HUDEP-2 (cell line): ENCODE data around the gene LUC7L3.
"Not testable (repeated sequence)": the region's sequence is repeated elsewhere in the genome, so short reads cannot be mapped to it uniquely, and the experiment has no call there.

ENCODE experiments used
- DNase-seq, 76 experiments: peaks; one replicate each; lab custom pipeline; 2025; ENCODE audit not compliant: unreplicated experiment in 76 of 76; lab: John Stamatoyannopoulos, UW

The LUC7L3 gene, protein sequence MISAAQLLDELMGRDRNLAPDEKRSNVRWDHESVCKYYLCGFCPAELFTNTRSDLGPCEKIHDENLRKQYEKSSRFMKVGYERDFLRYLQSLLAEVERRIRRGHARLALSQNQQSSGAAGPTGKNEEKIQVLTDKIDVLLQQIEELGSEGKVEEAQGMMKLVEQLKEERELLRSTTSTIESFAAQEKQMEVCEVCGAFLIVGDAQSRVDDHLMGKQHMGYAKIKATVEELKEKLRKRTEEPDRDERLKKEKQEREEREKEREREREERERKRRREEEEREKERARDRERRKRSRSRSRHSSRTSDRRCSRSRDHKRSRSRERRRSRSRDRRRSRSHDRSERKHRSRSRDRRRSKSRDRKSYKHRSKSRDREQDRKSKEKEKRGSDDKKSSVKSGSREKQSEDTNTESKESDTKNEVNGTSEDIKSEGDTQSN

DNA sequence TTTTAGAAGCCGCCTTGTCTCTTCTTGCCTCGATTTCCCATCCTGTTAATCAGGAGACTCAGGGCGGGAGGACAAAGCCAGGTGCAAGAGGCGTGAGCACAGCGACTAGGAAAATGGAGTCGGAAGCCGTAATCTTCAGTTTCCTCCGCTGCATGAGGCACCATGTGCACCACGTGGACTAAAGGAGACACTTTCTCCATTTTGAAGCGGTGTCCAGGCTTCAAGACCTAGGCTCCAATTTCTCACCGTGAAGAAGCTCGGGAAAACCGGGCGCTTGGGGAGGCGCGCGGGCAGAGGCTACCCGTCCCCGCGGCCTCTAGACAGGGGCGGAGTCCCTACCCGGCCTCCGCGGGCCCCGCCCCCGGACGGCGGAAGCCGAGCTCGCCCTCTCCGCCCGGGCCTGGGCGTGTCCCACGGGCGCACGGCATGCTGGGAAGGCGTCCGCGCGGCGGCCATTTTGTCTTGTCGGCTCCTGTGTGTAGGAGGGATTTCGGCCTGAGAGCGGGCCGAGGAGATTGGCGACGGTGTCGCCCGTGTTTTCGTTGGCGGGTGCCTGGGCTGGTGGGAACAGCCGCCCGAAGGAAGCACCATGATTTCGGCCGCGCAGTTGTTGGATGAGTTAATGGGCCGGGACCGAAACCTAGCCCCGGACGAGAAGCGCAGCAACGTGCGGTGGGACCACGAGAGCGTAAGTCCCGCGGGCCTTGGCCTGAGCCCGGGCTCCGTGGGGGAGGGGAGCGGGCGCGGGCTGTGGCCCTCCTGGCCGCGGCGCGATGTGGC, at the start of gene LUC7L3:
Gene LUC7L3 (plus strand): TSS at position 460 of the 780 bp plus-strand sequence. CDS start 130 bp downstream, at position 590.
- peak in 75 of 76 experiments; percentile 36 to 96 (median 86) for DNase-seq

DNA sequence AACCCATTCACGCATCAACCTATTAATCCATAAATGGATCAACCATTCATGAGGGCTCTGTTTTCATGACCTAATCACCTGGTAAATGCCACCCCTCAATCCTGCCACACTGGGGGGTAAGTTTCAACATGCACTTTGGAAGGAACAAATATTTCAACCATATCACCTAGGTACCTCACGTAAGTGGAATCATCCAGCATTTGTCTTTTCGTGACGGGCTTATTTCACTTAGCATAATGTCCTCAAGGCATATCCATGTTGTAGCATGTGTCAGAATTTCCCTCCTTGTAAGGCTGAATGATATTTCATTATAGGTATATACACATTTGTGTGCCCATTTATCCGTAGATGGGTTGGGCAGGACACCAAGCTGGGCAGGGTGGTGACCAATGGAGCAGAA, 47.3 kb upstream of the LUC7L3 start:
- no peak for DNase-seq

DNA sequence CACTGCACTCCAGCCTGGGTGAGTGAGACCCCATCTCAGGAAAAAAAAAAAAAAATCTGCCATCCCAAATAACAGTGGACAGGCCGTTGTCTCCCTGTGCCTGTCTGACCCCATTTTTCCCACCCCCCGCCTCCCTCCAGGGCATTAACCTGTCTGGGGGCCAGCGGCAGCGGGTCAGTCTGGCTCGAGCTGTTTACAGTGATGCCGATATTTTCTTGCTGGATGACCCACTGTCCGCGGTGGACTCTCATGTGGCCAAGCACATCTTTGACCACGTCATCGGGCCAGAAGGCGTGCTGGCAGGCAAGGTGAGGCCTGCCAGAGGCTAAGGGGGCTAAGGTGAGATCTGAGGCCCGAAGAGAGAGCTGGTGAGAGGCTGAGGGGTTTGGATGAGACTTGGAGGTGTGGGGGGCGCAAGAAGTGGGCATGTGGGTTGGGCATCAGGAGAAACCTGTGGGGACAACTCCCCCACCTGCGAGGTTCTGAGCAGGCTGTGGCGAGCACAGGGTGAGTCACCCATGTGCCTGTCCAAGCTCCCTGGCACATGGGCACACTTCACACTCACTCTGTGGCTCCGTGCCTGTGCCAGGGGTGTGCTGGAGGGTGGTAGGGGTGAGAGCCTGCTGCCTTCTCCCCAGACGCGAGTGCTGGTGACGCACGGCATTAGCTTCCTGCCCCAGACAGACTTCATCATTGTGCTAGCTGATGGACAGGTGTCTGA, 46.4 kb upstream of the LUC7L3 start:
- DNase-seq = no peak

DNA sequence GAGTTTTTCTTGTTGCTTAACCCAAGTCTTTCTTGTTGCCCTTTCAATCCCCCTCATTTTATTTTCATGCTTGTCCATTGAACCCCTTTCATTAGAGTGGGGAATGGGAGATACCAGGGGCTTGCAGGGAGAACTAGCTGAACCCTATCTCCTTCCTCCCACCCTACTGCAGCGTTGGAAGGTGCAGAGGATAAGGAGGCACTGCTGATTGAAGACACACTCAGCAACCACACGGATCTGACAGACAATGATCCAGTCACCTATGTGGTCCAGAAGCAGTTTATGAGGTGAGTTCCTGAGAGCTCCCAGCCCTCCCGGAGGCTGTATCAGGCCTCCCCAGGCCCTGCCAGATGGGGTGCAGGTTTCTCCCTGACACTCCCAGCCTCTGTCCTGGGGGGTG, 44.2 kb upstream of the LUC7L3 start:
- no peak for DNase-seq

DNA sequence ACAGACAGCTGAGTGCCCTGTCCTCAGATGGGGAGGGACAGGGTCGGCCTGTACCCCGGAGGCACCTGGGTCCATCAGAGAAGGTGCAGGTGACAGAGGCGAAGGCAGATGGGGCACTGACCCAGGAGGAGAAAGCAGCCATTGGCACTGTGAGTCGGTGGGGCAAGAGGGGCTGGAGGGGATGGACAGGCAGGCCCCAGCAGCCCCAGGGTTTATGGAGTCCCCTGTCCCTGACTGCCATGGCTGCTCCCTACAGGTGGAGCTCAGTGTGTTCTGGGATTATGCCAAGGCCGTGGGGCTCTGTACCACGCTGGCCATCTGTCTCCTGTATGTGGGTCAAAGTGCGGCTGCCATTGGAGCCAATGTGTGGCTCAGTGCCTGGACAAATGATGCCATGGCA, 43.8 kb upstream of the LUC7L3 start:
- DNase-seq = no peak

DNA sequence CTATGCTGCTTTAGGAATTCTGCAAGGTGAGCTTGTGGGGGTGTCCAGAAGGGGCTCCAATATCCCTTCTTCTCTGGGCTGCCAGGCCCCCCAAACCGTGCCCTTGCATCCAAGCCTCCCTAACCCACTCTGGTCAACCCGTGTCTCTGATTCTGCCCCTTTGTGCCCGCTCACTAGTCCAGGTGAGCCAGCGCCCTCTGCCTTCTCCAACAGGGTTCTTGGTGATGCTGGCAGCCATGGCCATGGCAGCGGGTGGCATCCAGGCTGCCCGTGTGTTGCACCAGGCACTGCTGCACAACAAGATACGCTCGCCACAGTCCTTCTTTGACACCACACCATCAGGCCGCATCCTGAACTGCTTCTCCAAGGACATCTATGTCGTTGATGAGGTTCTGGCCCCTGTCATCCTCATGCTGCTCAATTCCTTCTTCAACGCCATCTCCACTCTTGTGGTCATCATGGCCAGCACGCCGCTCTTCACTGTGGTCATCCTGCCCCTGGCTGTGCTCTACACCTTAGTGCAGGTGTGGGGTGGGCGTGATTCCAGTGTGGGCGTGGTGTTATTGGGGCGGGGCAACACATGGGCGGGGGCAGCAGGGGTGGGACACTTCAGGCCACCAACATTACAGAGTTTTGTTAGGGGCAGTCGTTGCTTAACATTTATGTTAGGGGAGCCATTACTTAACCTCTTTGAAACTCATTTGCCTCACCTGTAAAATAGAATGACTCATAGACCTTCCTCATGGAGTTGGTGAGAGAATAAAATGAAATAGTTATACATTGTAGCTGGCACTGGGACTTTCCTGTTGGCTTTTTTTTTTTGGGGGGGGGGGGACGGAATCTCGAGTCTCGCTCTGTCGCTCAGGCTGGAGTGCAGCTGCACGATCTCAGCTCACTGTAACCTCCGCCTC, 43.1 kb upstream of the LUC7L3 start:
- DNase-seq = no peak

DNA sequence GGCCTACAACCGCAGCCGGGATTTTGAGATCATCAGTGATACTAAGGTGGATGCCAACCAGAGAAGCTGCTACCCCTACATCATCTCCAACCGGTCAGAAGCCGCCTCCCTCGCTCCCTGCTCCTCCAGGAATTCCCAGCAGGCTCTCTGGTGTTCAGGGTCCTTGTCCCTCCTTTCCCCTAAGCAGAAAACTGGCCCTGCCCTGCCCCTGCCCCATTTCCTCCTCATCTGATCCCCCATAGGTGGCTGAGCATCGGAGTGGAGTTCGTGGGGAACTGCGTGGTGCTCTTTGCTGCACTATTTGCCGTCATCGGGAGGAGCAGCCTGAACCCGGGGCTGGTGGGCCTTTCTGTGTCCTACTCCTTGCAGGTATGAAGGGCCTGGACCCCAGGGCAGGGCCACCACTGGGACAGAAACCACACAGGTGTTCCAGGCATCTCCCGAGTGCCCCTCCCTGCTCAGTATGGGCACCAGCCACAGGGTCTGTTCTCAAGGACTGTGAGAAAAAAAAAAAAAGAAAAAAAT, 41.5 kb upstream of the LUC7L3 start:
- no peak for DNase-seq

DNA sequence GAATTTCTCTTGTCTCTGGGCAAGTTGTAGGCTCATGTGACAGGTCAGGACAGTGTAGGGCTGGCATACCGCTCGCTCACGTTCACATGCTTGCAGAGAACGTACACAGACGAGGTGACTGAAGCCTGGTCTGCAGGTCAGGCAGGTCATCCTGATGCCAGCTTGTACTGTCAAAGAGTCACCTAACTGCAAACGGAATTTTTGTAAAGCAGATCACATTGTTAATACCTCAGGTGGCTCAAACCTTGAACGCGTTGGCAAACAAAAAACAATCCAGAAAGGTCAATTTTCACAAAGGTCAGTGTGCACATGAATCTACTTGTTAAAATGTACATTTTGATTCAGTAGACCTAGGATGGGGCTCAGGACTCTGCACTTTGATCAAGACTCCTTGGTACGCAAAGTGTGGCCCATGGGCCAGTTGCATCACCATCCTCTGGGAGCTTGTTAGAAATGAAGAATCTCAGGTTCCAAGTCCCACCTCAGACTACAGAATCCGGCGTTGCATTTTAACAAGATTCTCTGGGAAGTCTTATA, 40.3 kb upstream of the LUC7L3 start:
- DNase-seq = no peak

DNA sequence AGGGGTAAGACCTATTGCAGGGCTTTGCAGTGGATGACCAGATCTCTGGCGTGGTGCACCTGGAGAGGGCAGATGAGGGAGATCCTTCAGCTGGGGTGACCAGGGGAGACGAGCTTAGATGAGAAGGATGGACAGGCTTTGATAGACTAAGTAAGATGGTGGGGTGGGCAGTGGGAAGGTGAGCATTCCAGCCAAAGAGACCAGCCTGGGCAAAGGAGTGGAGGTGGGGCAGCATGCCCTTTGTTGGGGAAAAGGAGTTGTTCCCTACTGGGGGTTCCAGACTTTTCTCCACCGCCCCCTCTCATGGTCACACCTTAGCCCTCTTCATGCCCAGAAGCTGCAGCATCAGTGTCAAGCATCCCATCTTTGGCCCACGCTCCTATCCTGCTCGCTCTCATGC, 39.3 kb upstream of the LUC7L3 start:
- no peak for DNase-seq

DNA sequence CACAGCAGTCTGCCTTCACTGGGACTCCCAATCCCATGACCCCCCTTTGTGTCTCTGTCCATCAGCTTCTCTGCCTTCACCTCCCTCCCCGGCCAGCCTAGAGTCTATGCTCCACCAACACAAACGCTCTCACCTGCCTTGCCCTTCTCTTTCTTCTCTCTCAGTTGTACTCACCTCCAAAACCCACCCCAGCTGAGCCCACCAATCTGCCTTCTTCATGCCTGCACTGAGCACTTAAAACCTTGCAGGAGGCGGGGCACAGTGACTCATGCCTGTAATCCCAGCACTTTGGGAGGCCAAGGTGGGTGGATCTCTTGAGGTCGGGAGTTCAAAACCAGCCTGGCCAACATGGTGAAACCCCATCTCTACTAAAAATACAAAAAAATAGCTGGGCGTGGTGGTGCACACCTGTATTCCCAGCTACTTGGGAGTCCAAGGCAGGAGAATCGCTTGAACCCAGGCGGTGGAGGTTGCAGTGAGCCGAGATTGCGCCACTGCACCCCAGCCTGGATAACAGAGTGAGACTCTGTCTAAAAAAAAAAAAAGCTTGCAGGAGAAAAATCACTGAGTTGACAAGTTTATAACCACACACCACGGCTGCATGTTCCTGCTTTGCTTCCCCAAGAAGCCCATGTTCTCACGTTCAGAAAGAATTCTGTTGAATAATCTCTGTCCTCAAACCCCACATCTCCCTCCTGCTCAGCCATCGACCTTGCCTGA, 38.7 kb upstream of the LUC7L3 start:
- DNase-seq = not testable (repeated sequence)

DNA sequence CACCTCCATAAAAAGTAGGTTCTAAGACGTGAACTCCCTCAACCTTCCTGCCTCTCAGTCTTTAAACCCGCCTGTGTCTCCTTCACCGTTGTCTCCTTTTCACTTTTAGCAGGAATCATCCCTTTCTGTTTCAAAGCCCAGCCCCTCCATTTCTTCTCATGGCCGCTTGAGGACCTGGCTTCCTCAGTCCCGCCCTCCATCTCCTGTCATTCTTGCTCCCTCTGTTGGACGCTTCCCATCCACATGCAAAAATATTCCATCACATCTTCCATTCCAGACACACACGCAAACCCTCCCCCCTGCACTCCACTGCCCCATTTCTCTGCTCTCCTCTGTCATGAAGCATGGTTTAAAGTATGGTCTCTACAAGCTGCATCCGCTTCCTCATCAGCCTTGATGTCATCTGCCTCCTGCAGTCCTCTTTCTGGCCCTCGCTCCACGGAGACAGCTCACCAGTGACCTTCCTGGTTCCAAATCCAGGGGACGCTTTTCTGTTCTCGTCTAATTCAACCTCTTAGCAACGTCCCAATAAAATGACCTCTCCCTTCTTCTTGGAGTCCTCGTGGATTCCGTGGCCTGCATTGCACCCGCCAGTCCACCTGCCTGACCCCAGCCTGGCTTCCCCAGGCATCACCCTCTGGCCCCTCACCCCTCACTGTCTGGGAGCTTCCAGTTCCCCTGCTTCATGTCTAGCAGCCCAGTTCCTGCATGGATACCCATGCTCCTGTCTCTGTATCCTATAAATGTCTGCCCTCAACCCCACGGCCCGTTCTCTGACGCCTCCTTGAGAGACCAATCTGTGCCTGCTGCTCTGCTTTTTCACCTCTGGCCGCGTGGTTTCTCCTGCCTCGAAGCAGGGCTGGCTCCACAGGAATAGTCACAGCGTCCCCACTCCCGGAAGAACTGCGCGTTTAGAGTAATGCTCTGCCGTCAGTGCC, 37.9 kb upstream of the LUC7L3 start:
- DNase-seq = peak in 9 of 76 experiments; percentile 5 to 20 (median 10)

DNA sequence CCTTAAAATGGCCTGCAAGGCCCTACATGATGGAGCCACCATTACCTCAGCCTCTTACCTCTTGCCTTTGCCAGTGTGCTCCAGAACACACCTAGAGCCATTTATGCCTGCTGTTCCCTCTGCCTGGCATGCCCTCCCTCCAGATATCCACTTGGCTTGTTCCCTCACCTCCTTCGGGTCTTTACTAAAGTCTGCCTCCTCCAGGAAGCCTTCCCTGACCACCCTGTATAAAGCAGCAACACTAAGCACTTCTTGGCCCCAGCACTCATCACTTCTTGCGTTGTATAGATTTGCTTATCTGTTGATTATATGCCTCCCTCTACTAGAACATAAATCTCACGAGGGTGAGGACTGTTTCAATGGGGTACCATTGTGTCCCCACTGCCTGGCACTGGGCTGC, 37.0 kb upstream of the LUC7L3 start:
- no peak for DNase-seq

DNA sequence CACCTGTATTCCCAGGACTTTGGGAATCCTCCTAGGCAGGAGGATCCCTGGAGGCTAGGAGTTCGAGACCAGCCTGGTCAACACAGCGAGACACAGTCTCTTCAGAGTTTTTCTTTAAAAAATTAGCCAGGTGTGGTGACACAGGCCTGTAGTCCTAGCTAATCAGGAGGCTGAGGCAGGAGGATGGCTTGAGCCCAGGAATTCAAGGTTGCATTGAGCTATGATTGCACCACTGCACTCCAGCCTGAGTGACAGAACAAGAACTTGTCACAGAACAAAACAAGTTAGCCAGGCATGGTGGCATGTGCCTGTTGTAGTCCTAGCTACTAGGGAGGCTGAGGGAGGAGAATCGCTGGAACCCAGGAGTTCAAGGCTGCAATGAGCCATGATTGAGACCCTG, 36.5 kb upstream of the LUC7L3 start:
- DNase-seq = no peak

DNA sequence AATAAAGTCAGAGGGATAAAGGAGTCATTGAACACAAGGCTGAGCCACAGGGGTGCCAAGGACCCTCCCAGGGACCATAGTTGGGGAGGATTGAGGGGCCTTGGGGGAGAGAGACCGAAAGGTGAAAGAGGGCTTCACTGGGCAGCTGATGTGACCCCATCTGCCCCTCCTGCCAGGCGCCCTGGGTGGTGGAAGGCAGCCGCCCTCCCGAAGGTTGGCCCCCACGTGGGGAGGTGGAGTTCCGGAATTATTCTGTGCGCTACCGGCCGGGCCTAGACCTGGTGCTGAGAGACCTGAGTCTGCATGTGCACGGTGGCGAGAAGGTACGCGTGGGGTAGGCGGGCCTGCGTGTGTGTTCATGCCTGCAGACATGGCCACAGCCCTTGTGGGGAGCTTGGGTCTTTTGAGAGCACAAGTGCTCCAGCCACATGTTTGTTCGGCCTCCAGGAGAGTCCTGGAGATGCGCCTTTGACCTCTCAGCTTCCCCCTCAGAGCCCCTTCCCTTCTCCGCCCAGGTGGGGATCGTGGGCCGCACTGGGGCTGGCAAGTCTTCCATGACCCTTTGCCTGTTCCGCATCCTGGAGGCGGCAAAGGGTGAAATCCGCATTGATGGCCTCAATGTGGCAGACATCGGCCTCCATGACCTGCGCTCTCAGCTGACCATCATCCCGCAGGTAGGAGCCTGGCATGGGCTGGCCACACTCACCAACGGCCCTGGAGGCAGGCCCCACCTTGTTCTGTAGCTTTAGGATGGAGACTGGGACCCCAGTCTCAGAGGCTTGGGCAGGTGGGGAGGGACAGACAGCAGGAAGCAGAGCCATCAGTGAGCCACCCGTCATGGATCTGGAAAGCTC, 35.7 kb upstream of the LUC7L3 start:
- DNase-seq = no peak

DNA sequence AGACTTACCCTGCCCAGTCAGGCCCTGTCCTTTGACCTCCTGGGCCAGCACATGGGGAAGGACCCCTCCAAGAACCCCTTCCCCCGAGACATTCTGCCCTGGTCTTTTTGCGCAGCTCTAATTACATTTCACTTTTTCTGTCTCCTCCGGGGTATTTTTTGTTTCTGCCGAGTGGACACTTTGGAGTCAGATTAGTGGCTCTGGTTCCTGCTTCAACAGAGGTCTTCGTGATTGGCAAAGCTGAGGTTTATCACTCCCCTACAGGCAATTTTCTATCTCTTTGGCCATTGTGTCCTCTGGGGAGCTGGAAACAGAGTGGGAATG, 35.2 kb upstream of the LUC7L3 start:
- DNase-seq = no peak

DNA sequence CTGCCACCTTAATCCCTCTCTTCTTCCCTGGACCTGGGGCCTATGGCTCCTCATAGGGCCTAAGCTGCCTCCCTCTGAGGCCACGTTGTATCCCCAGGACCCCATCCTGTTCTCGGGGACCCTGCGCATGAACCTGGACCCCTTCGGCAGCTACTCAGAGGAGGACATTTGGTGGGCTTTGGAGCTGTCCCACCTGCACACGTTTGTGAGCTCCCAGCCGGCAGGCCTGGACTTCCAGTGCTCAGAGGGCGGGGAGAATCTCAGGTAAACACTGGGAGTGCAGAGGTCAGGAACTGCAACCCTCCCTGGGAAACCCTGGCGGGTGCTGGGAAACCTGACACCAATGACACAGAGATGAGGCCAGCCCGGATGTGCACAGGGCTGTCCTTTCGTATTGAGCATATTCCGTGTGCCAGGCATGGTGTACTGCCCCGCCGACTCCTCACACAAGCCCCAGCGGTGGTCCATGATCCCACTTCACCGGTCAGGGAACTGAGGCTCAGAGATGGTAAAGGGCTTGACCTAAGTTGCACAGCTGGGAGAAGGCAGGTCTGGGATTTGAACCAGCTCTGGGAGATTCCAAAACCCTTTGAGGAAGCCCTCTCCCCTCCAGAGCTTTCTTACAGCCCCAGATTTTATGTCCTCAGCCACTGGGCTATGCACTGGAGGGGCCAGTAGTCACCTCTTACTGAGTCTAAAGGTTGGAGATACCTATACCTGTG, 34.6 kb upstream of the LUC7L3 start:
- no peak for DNase-seq

DNA sequence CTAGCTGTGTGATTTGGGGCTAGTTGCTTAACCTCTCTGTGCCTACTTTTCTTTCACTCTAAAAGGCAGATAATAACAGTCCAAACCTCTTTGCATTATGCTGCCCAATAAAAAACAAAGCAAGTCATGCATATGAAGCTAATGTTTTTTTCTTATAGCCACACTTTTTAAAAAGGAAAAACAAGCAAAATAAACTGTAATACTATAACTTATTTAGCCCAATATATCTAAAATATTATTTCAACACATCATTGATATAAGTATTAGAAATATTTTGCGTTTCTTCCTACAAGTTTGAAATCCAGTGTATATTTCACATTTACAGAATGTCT, 34.1 kb upstream of the LUC7L3 start:
- no peak for DNase-seq
